GM12878 (cell line): ENCODE results near the gene ATL2. TPM values are rescaled to one million over a fixed set of nuclear protein-coding genes. Genes with fewer than 3 reads are reported as not detected.

ENCODE experiments used
- ATAC-seq: fragments of 200-7000 bp; cut with Tn5 transposase; 3 replicates; pipeline ENCODE4 v1.9.1; 2020; ENCODE audit warnings: mild to moderate bottlenecking, moderate library complexity
- BruUV-seq: library from RNA; stranded (reverse); fragments of 400-500 nt; replicated peaks from 2 replicates; lab custom pipeline; 2021; lab: Mats Ljungman, UMichigan
- CTCF ChIA-PET: fragments of 300-600 bp; sonication (Branson Sonifier 250); formaldehyde crosslinking; extraction: SDS; loops from one replicate; lab custom pipeline; 2021; ENCODE audit warnings: inconsistent platforms; lab: Yijun Ruan, JAX
- POLR2A ChIA-PET: fragments of 350-600 bp; formaldehyde crosslinking; extraction: SDS; loops from one replicate; lab custom pipeline; 2021; ENCODE audit warnings: inconsistent platforms; lab: Charles Lee
- RAD21 ChIA-PET: fragments of 300-600 bp; sonication (Branson Sonifier 250); formaldehyde crosslinking; loops from one replicate; lab custom pipeline; 2023; ENCODE audit warnings: antibody characterized with exemption; ENCODE audit not compliant: unreplicated experiment; lab: Charles Lee
- SMC1A ChIA-PET: fragments of 300-600 bp; sonication (Branson Sonifier 250); formaldehyde crosslinking; loops from one replicate; lab custom pipeline; 2023; ENCODE audit not compliant: unreplicated experiment, uncharacterized antibody; lab: Charles Lee
- DNase-seq: peaks from one replicate; pipeline ENCODE4 v3.0.0-alpha.2; 2011; ENCODE audit warnings: low read depth, low spot score
- FAIRE-seq: peaks from 3 replicates; lab custom pipeline; 2011; peaks lifted over from hg19 to GRCh38; lab: Jason Lieb, UNC
- H2AFZ ChIP-seq: 2 replicates; pipeline ENCODE4 v1.6.0; 2011; ENCODE audit warnings: low read depth, low read length, control low read depth; ENCODE audit not compliant: control insufficient read depth
- H3K27ac ChIP-seq: 2 replicates; pipeline ENCODE4 v1.5.1; 2011; ENCODE audit warnings: control low read depth; ENCODE audit not compliant: control insufficient read depth, insufficient read depth
- H3K27me3 ChIP-seq, 2 experiments: replicated peaks in 1 of 2; 2 replicates each; pipeline versions ENCODE4 v1.6.0 to v1.6.1; 2011; ENCODE audit warnings: low read length in 1 of 2; ENCODE audit not compliant: control insufficient read depth in 2 of 2, insufficient read depth in 2 of 2
- H3K36me3 ChIP-seq, 2 experiments: 2 replicates each; pipeline ENCODE4 v1.5.1; 2011; ENCODE audit warnings: low read length in 1 of 2; ENCODE audit not compliant: control insufficient read depth in 2 of 2, insufficient read depth in 2 of 2
- H3K4me1 ChIP-seq: 2 replicates; pipeline ENCODE4 v1.6.1; 2011; ENCODE audit warnings: mild to moderate bottlenecking, low read length, moderate library complexity, mixed read lengths; ENCODE audit not compliant: control insufficient read depth, insufficient read depth
- H3K4me2 ChIP-seq: 2 replicates; pipeline ENCODE4 v1.6.0; 2011; ENCODE audit warnings: control low read depth; ENCODE audit not compliant: control insufficient read depth, insufficient read depth
- H3K4me3 ChIP-seq: fragments of 200-600 bp; sonication (generic); 2 replicates; pipeline ENCODE4 v1.5.1; 2016
- H3K79me2 ChIP-seq: 2 replicates; pipeline ENCODE4 v1.6.0; 2011; ENCODE audit warnings: low read length; ENCODE audit not compliant: control insufficient read depth, insufficient read depth
- H3K9ac ChIP-seq: 2 replicates; pipeline ENCODE4 v1.8.0; 2011; ENCODE audit warnings: low read length, control low read depth, mixed read lengths; ENCODE audit not compliant: control insufficient read depth, insufficient read depth
- H3K9me3 ChIP-seq: replicated peaks from 3 replicates; pipeline ENCODE4 v1.5.1; 2011; ENCODE audit warnings: mild to moderate bottlenecking, low read length; ENCODE audit not compliant: control insufficient read depth, insufficient read depth
- H4K20me1 ChIP-seq: 2 replicates; pipeline ENCODE4 v1.6.0; 2011; ENCODE audit not compliant: control insufficient read depth, insufficient read depth
- CBX3 ChIP-seq: fragments of 200-600 bp; sonication (generic); IDR thresholded peaks from 2 replicates; pipeline ENCODE4 v1.6.1; 2016; ENCODE audit warnings: low read depth, borderline replicate concordance
- FOS ChIP-seq: IDR thresholded peaks from 3 replicates; pipeline ENCODE4 v1.6.1; 2011; ENCODE audit warnings: borderline replicate concordance; ENCODE audit not compliant: insufficient read length; ENCODE audit errors: extremely low read depth
- MYC ChIP-seq: IDR thresholded peaks from 2 replicates; pipeline ENCODE4 v1.6.1; 2011; ENCODE audit warnings: mild to moderate bottlenecking, low read length, moderate library complexity, inconsistent platforms; ENCODE audit not compliant: insufficient read depth, insufficient replicate concordance, insufficient read length, severe bottlenecking
- NFYA ChIP-seq: IDR thresholded peaks from 2 replicates; pipeline ENCODE4 v1.6.1; 2011; ENCODE audit warnings: low read depth, mild to moderate bottlenecking, low read length, improper control_type of control experiment, borderline replicate concordance
- RB1 ChIP-seq: fragments of 450-650 bp; formaldehyde crosslinking; IDR thresholded peaks from 2 replicates; pipeline ENCODE4 v1.6.1; 2017; ENCODE audit warnings: mild to moderate bottlenecking, borderline replicate concordance
- REST ChIP-seq: IDR thresholded peaks from 2 replicates; pipeline ENCODE4 v1.6.1; 2012; ENCODE audit warnings: mild to moderate bottlenecking, low read depth, low read length
- TCF7 ChIP-seq: IDR thresholded peaks from 2 replicates; pipeline ENCODE4 v1.6.1; 2014; ENCODE audit warnings: antibody characterized with exemption, borderline replicate concordance
- ZNF217 ChIP-seq: fragments of 450-650 bp; IDR thresholded peaks from 2 replicates; pipeline ENCODE4 v1.6.1; 2017; ENCODE audit warnings: antibody characterized with exemption, mild to moderate bottlenecking
- WGBS: methylation state at CpG from one replicate; pipeline ENCODE4 v1.1.6; 2016; ENCODE audit warnings: low lambda C conversion rate; ENCODE audit not compliant: insufficient replicate concordance, insufficient coverage; ENCODE audit errors: missing lambda C conversion rate; 5-methylcytosine and 5-hydroxymethylcytosine counted together
- in situ Hi-C: fragments of 300-500 bp; cut with MboI; formaldehyde crosslinking; loops from 9 replicates; pipeline ENCODE4 v1.14.3; 2018; ENCODE audit warnings: mixed read lengths
- intact Hi-C: fragments of 100-400 bp; cut with micrococcal nuclease; formaldehyde crosslinking; loops from one replicate; pipeline ENCODE4 v1.14.2; 2022; ENCODE audit not compliant: unreplicated experiment
- polyA plus RNA-seq, 11 experiments: library from polyadenylated mRNA; depleted of rRNA in 4 of 11; unstranded in 6 of 11; stranded (reverse) in 5 of 11; fragments of >200 nt; fragmentation: Nextera tagmentation in 4 of 11; fragmentation: Illumina TruSeq in 1 of 11; extraction: Ambion mirVana in 4 of 11; extraction: Trizol in 1 of 11; gene quantifications; 1 replicate in 1 of 11; 2 replicates in 10 of 11; pipeline versions ENCODE4 v1.2.1 to v1.2.3, GENCODE V29; 2011 to 2016; ENCODE audit warnings: inconsistent platforms in 2 of 11, missing spikeins in 2 of 11, low read depth in 1 of 11
- total RNA-seq, 4 experiments: library from RNA; depleted of rRNA in 3 of 4; stranded (reverse); fragments of >200 nt in 3 of 4; fragmentation: Illumina TruSeq in 1 of 4; extraction: Trizol in 1 of 4; gene quantifications; 2 replicates each; pipeline versions ENCODE4 v1.2.1 to v1.2.3, GENCODE V29; 2013 to 2021

The ATL2 gene
- total and polyA plus RNA-seq, 10 of the 15 experiments (the other 5 are each of a cell fraction or from before 2014, with no cell fraction given) = 8.6 to 51.5 (median 41.8) TPM

DNA sequence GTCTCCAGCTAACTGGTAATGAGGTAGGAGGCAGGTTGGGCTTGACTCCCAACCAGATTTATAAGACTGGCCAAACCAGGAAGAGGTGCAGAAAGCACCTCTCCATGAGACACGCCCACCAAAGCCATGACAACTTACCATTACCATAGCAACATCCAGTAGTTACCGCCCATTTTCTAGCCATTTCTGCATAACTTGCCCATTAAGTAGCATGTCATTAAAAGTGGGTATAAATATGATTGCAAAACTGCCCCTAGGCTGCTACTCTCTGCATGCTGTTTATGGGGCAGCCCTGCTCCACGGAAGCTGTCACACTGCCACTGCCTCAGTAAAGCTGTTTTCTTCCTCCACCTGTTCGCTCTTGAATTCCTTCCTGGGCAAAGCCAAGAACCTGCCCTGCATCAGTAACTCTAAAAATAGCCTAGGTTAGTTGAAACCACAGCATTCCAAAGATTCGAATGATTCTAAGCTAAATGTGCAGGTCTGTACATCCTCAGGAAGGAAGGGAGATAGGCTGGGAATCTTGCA lies 131.9 kb downstream of the ATL2 start:
- in situ Hi-C loops (no loop called here), intact Hi-C loops (no loop called here)
- no peak for FAIRE-seq
- no peaks in the 10 kb centered on the region for H4K20me1 ChIP-seq
- POLR2A ChIA-PET = interaction anchor here (0.6 kb wide), 1 partner anchor 601 kb away, joined by 3 read pairs; no protein-coding TSS in a partner anchor
- no peak for DNase-seq
- H3K9ac ChIP-seq = no peak overlapping the region
- CTCF ChIA-PET = interaction anchor here (0.5 to 1.5 kb wide), 4 partner anchors 15 to 129 kb away, joined by 3 to 4 read pairs (median 3); no protein-coding TSS in a partner anchor
- no peaks in the 10 kb centered on the region for H3K79me2 ChIP-seq
- ATAC-seq = no peak
- SMC1A ChIA-PET = interaction anchor here (1.1 to 1.2 kb wide), 2 partner anchors 29 to 136 kb away, joined by 3 to 4 read pairs; no protein-coding TSS in a partner anchor
- H3K27me3 ChIP-seq = no peaks in the 10 kb centered on the region
- no peak overlapping the region for H3K4me3 ChIP-seq
- TF ChIP-seq NFYA (no peak), TCF7 (no peak), CBX3 (no peak), MYC (no peak), FOS (no peak), ZNF217 (no peak)
- BruUV-seq = no TSS peak
- no peak overlapping the region for H2AFZ ChIP-seq
- H3K4me2 ChIP-seq = no peak overlapping the region
- H3K36me3 ChIP-seq = no peaks in the 10 kb centered on the region
- WGBS = 28% methylated on average over 5 of the region's 5 CpGs
- no peaks in the 10 kb centered on the region for H3K9me3 ChIP-seq
- no peak overlapping the region for H3K27ac ChIP-seq
- RAD21 ChIA-PET = interaction anchor here (1.2 kb wide), 1 partner anchor 29 kb away, joined by 3 read pairs; no protein-coding TSS in a partner anchor
- no peaks in the 10 kb centered on the region for H3K4me1 ChIP-seq

GRCh38 chr2:38244301-38244700 lies 132.8 kb downstream of the ATL2 start:
- BruUV-seq = no TSS peak
- FAIRE-seq (no peak), ATAC-seq (no peak), DNase-seq (no peak)
- Histone ChIP-seq H3K27ac (no peak overlapping the region), H3K9me3 (no peaks in the 10 kb centered on the region), H2AFZ (no peak overlapping the region), H3K79me2 (no peaks in the 10 kb centered on the region), H3K27me3 (no peaks in the 10 kb centered on the region), H3K9ac (no peak overlapping the region), H4K20me1 (no peaks in the 10 kb centered on the region), H3K4me3 (no peak overlapping the region), H3K36me3 (no peaks in the 10 kb centered on the region), H3K4me2 (no peak overlapping the region), H3K4me1 (no peaks in the 10 kb centered on the region)
- ChIA-PET RAD21 (no interaction called here), CTCF (no interaction called here), SMC1A (no interaction called here), POLR2A (interaction anchor here (0.6 kb wide), 2 partner anchors 36 to 600 kb away, joined by 3 read pairs; no protein-coding TSS in a partner anchor)
- WGBS = 47% methylated on average over 8 of the region's 8 CpGs
- in situ Hi-C loops = no loop called here
- intact Hi-C loops = no loop called here
- no peak for TF ChIP-seq REST
- no peak for TF ChIP-seq RB1
